ENCODE data around the gene CDIP1. TPM values are rescaled to one million over a fixed set of nuclear protein-coding genes. Genes with fewer than 3 reads are reported as not detected.

Gene CDIP1
- total RNA-seq, 1 donor from 2014 or later, result 30.3 TPM

- H3K4me3 ChIP-seq (ENCODE audit: low read depth, low read length), result no peak overlapping the region
- no peak for DNase-seq (ENCODE audit: low read depth)
- TF ChIP-seq CTCF (conservative IDR thresholded peaks at IDR 0.05; ENCODE audit: low read depth, low read length), result no peak
These were observed 5.1 kb downstream of the CDIP1 start for GRCh38 chr16:4533490-4533889.

- H3K4me3 ChIP-seq (ENCODE audit: low read depth, low read length), result no peak overlapping the region
- TF ChIP-seq CTCF (conservative IDR thresholded peaks at IDR 0.05; ENCODE audit: low read depth, low read length), result no peak
- DNase-seq (ENCODE audit: low read depth), result no peak
These were observed 6.3 kb downstream of the CDIP1 start for GRCh38 chr16:4532238-4532637.

- no peak overlapping the region for H3K4me3 ChIP-seq (ENCODE audit: low read depth, low read length)
- no peak for TF ChIP-seq CTCF (conservative IDR thresholded peaks at IDR 0.05; ENCODE audit: low read depth, low read length)
- no peak for DNase-seq (ENCODE audit: low read depth)
These were observed 6.8 kb downstream of the CDIP1 start for GRCh38 chr16:4531811-4532210.

- no peak for DNase-seq (ENCODE audit: low read depth)
- no peak overlapping the region for H3K4me3 ChIP-seq (ENCODE audit: low read depth, low read length)
- TF ChIP-seq CTCF (conservative IDR thresholded peaks at IDR 0.05; ENCODE audit: low read depth, low read length), result no peak
These were observed 9.2 kb downstream of the CDIP1 start for GRCh38 chr16:4529085-4530060.

- TF ChIP-seq CTCF (conservative IDR thresholded peaks at IDR 0.05; ENCODE audit: low read depth, low read length), result no peak
- DNase-seq (ENCODE audit: low read depth), result no peak
- no peak overlapping the region for H3K4me3 ChIP-seq (ENCODE audit: low read depth, low read length)
These were observed 12.8 kb downstream of the CDIP1 start for GRCh38 chr16:4525634-4526277.

GRCh38 chr16:4525069-4525468, 13.5 kb downstream of the CDIP1 start:
- no peak for TF ChIP-seq CTCF (conservative IDR thresholded peaks at IDR 0.05; ENCODE audit: low read depth, low read length)
- H3K4me3 ChIP-seq (ENCODE audit: low read depth, low read length), result no peak overlapping the region
- no peak for DNase-seq (ENCODE audit: low read depth)

Data from epithelial cell of proximal tubule (primary cell).